ENCODE measurements around the gene TMEM232. TPM values are rescaled to one million over a fixed set of nuclear protein-coding genes. Genes with fewer than 3 reads are reported as not detected.
A peak's percentile ranks its signal among the peaks of the same experiment; 100 is the strongest.

Gene TMEM232
- total RNA-seq, 1 donor from 2014 or later = 0.86 TPM

- TF ChIP-seq, protein P1, sequence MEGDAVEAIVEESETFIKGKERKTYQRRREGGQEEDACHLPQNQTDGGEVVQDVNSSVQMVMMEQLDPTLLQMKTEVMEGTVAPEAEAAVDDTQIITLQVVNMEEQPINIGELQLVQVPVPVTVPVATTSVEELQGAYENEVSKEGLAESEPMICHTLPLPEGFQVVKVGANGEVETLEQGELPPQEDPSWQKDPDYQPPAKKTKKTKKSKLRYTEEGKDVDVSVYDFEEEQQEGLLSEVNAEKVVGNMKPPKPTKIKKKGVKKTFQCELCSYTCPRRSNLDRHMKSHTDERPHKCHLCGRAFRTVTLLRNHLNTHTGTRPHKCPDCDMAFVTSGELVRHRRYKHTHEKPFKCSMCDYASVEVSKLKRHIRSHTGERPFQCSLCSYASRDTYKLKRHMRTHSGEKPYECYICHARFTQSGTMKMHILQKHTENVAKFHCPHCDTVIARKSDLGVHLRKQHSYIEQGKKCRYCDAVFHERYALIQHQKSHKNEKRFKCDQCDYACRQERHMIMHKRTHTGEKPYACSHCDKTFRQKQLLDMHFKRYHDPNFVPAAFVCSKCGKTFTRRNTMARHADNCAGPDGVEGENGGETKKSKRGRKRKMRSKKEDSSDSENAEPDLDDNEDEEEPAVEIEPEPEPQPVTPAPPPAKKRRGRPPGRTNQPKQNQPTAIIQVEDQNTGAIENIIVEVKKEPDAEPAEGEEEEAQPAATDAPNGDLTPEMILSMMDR (conservative IDR thresholded peaks at IDR 0.05; ENCODE audit: low read depth, low read length) = no peak
- no peak overlapping the region for H3K4me3 ChIP-seq (ENCODE audit: low read depth, low read length)
- no peak for DNase-seq (ENCODE audit: low read depth)
Measured at GRCh38 chr5:110475529-110475928, 250.9 kb downstream of the TMEM232 start.

DNA sequence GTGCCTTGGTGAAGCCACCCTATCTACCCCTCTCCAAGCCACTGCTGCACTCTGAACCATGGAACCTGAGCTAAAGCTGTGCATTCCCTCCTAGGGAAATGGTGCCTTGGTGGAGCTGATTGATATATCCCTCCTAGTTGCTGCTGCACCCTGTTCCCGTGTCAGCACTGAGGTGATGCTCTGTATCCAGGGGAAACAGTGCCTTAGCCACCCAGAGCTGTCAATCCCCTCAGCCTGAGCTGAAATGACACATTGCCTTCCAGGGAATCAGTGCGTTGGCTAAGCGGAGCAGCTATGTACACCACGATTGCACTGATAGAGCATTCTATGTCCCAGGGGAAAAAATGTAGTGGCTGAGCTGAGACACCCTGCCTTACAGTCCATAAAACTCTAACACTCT lies 257.0 kb downstream of the TMEM232 start:
- no peak overlapping the region for H3K4me3 ChIP-seq (ENCODE audit: low read depth, low read length)
- DNase-seq (ENCODE audit: low read depth) = no peak
- TF ChIP-seq, protein P1 (conservative IDR thresholded peaks at IDR 0.05; ENCODE audit: low read depth, low read length) = no peak

GRCh38 chr5:110463106-110463505 lies 263.4 kb downstream of the TMEM232 start:
- no peak for DNase-seq (ENCODE audit: low read depth)

GRCh38 chr5:110460837-110461236 lies 265.6 kb downstream of the TMEM232 start:
- H3K4me3 ChIP-seq (ENCODE audit: low read depth, low read length) = no peak overlapping the region
- TF ChIP-seq, protein P1 (conservative IDR thresholded peaks at IDR 0.05; ENCODE audit: low read depth, low read length) = no peak
- no peak for DNase-seq (ENCODE audit: low read depth)

More at GRCh38 chr5:110463106-110463505, 263.4 kb downstream of the TMEM232 start:
- TF ChIP-seq, protein P1 (conservative IDR thresholded peaks at IDR 0.05; ENCODE audit: low read depth, low read length) = no peak
- H3K4me3 ChIP-seq (ENCODE audit: low read depth, low read length) = no peak overlapping the region

DNA sequence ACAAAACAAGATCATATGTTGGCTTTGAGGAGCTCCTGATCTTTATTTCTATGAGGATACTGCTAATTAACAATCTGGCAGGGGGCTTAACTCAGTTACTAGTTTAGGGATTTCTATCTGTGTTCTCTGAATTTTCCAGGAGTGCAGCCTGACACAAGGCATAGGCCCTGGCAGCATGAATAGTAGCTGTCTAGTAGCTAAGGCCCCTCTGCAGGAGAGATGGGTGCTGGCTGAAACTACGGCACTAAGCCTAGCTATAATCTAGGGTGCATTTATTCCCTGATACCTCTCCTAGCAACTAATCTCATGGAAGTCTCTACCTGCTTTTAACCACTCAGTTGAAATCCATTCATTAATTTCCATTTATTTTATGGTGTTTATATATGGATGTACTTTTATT lies 268.2 kb downstream of the TMEM232 start:
- TF ChIP-seq, protein P1 (conservative IDR thresholded peaks at IDR 0.05; ENCODE audit: low read depth, low read length) = no peak
- no peak for DNase-seq (ENCODE audit: low read depth)
- H3K4me3 ChIP-seq (ENCODE audit: low read depth, low read length) = no peak overlapping the region

- TF ChIP-seq, protein P1 (conservative IDR thresholded peaks at IDR 0.05; ENCODE audit: low read depth, low read length) = no peak
- no peak for DNase-seq (ENCODE audit: low read depth)
- no peak overlapping the region for H3K4me3 ChIP-seq (ENCODE audit: low read depth, low read length)
Measured at GRCh38 chr5:110442856-110443255, 283.6 kb downstream of the TMEM232 start.

GRCh38 chr5:110441035-110441434 lies 285.4 kb downstream of the TMEM232 start:
- no peak overlapping the region for H3K4me3 ChIP-seq (ENCODE audit: low read depth, low read length)
- peak; percentile 16 for DNase-seq (ENCODE audit: low read depth)
- TF ChIP-seq, protein P1 (conservative IDR thresholded peaks at IDR 0.05; ENCODE audit: low read depth, low read length) = peak; percentile 77

Measured in epithelial cell of proximal tubule (primary cell).